HepG2 (cell line): ENCODE results near the gene PIM3. TPM values are rescaled to one million over a fixed set of nuclear protein-coding genes. Genes with fewer than 3 reads are reported as not detected.

Source experiments
- GPN1 ChIP-seq: sonication (generic); formaldehyde crosslinking; IDR thresholded peaks from 2 replicates; pipeline ENCODE4 v1.5.1; 2020; ENCODE audit warnings: missing genetic modification reagents, borderline replicate concordance
- HNRNPUL1 ChIP-seq: fragments of 200-400 bp; formaldehyde crosslinking; IDR thresholded peaks from 2 replicates; pipeline ENCODE4 v1.6.1; 2017; ENCODE audit warnings: low read depth, mild to moderate bottlenecking, low read length, moderate library complexity
- KAT8 ChIP-seq: IDR thresholded peaks from 2 replicates; pipeline ENCODE4 v1.6.1; 2016; ENCODE audit warnings: missing genetic modification reagents, missing compliant biosample characterization
- NR1H2 ChIP-seq: sonication (generic); formaldehyde crosslinking; IDR thresholded peaks from 2 replicates; pipeline ENCODE4 v1.8.1; 2022; ENCODE audit warnings: low read depth, missing genetic modification reagents, borderline replicate concordance
- SMARCC2 ChIP-seq: fragments of 450-650 bp; IDR thresholded peaks from 2 replicates; pipeline ENCODE4 v1.6.1; 2017; ENCODE audit warnings: antibody characterized with exemption, mild to moderate bottlenecking
- SOX5 ChIP-seq: IDR thresholded peaks from 2 replicates; pipeline ENCODE4 v1.6.1; 2016; ENCODE audit warnings: borderline replicate concordance
- TOPORS ChIP-seq: sonication (generic); formaldehyde crosslinking; IDR thresholded peaks from 2 replicates; pipeline ENCODE4 v1.8.0; 2023; ENCODE audit warnings: mild to moderate bottlenecking, missing genetic modification reagents
- WIZ ChIP-seq: sonication (generic); formaldehyde crosslinking; IDR thresholded peaks from 2 replicates; pipeline ENCODE4 v1.5.1; 2020; ENCODE audit warnings: mild to moderate bottlenecking, missing genetic modification reagents
- ZNF234 ChIP-seq: sonication (generic); formaldehyde crosslinking; conservative IDR thresholded peaks from 2 replicates; pipeline ENCODE4 v1.5.1; 2020; ENCODE audit warnings: mild to moderate bottlenecking, missing genetic modification reagents
- ZNF326 ChIP-seq: sonication (generic); formaldehyde crosslinking; IDR thresholded peaks from 2 replicates; pipeline ENCODE4 v1.4.0; 2020; ENCODE audit warnings: missing genetic modification reagents, borderline replicate concordance
- ZNF382 ChIP-seq: sonication (generic); formaldehyde crosslinking; IDR thresholded peaks from 2 replicates; pipeline ENCODE4 v1.5.0; 2020; ENCODE audit warnings: missing genetic modification reagents, mild to moderate bottlenecking, borderline replicate concordance
- ZNF598 ChIP-seq: sonication (generic); formaldehyde crosslinking; IDR thresholded peaks from 2 replicates; pipeline ENCODE4 v1.5.1; 2020; ENCODE audit warnings: mild to moderate bottlenecking, missing genetic modification reagents, borderline replicate concordance
- ZNF644 ChIP-seq: IDR thresholded peaks from 2 replicates; pipeline ENCODE4 v1.6.1; 2016; ENCODE audit warnings: low read depth
- ZNF724P ChIP-seq: sonication (generic); formaldehyde crosslinking; IDR thresholded peaks from 2 replicates; pipeline ENCODE4 v1.8.0; 2022; ENCODE audit warnings: missing genetic modification reagents, borderline replicate concordance
- ZNF768 ChIP-seq: sonication (generic); formaldehyde crosslinking; IDR thresholded peaks from 2 replicates; pipeline ENCODE4 v1.4.0; 2020; ENCODE audit warnings: missing genetic modification reagents
- polyA plus RNA-seq, 8 experiments: library from polyadenylated mRNA; depleted of rRNA in 3 of 8; stranded (reverse) in 7 of 8; unstranded in 1 of 8; fragments of >200 nt; fragmentation: Illumina TruSeq in 4 of 8; extraction: Trizol in 4 of 8; gene quantifications; 2 replicates each; pipeline versions ENCODE4 v1.2.1 to v1.2.3, GENCODE V29; 2011 to 2016; ENCODE audit warnings: low read depth in 4 of 8, missing spikeins in 1 of 8, mixed read lengths in 1 of 8; ENCODE audit not compliant: insufficient read depth in 1 of 8
- total RNA-seq, 5 experiments: library from RNA; depleted of rRNA; stranded (reverse); fragments of >200 nt; fragmentation: Illumina TruSeq; extraction: Trizol; gene quantifications; 2 replicates each; pipeline ENCODE4 v1.2.3, GENCODE V29; 2016; ENCODE audit warnings: low read depth in 1 of 5
- TF ChIP-seq, protein P1 (sequence below): IDR thresholded peaks from 2 replicates; pipeline ENCODE4 v1.4.0; 2020; ENCODE audit warnings: mild to moderate bottlenecking, missing genetic modification reagents
- TF ChIP-seq, protein P2 (sequence below): sonication (generic); formaldehyde crosslinking; IDR thresholded peaks from 2 replicates; pipeline ENCODE4 v1.5.0; 2020; ENCODE audit warnings: missing genetic modification reagents
- TF ChIP-seq, protein P3 (sequence below): sonication (generic); formaldehyde crosslinking; IDR thresholded peaks from 2 replicates; pipeline ENCODE4 v1.5.1; 2020; ENCODE audit warnings: missing genetic modification reagents, mild to moderate bottlenecking, borderline replicate concordance
- TF ChIP-seq, protein P4 (sequence below): sonication (generic); formaldehyde crosslinking; IDR thresholded peaks from 2 replicates; pipeline ENCODE4 v1.4.0; 2020; ENCODE audit warnings: missing genetic modification reagents, mild to moderate bottlenecking, borderline replicate concordance
- TF ChIP-seq, protein P5 (sequence below): sonication (generic); formaldehyde crosslinking; IDR thresholded peaks from 2 replicates; pipeline ENCODE4 v1.4.0; 2020; ENCODE audit warnings: missing genetic modification reagents

Gene PIM3
- total and polyA plus RNA-seq, 2 of the 13 experiments (the other 11 are each of a cell fraction or from before 2014, with no cell fraction given) = 21.6 to 31.2 TPM

DNA sequence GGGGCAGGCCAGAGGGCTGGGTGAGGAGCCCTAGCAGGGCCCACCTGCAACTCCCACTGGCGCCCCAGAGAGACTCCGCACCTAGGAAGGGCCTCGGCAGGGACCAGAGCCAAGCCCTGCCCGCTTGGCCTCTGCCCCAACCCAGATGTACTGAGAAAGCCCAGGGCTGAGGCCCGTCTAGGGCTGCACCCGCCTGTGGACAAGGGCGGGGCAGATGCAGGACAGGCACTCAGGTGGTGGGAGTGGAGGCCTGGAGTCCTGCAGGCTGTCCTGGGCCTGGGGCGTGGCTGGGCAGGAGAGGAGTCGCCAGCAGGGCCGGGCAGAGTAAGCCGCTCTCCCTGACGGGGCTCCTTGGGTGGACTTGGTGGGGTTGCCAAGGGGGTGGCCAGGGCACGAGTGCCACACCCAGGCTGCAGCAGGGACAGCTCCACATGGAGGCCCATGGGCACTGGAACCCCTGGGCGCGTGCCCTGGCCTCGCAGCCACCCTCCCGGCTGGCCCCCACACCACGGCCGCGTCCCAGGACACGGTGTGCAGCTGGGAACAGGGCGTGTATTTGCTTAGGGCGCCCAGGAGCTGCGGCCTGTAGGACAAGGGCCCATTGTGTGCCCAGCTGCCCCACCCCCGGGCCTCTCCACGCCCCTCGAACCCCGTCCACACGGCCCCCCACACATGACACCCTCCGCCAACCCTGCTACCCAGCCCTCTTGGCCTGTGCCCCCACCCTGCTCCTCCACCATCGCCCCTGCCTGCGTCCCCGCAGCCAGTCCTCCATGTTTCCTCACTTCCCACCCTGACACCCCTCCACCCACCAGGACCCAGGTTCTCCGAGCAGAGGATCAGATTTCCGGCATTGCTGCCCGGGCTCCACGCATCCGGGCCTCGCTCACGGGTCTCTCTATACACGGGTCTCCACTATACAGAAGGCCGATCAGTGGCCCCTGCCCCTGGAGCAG is 11.3 kb upstream of the PIM3 start (continued):
- TF ChIP-seq, protein P1, sequence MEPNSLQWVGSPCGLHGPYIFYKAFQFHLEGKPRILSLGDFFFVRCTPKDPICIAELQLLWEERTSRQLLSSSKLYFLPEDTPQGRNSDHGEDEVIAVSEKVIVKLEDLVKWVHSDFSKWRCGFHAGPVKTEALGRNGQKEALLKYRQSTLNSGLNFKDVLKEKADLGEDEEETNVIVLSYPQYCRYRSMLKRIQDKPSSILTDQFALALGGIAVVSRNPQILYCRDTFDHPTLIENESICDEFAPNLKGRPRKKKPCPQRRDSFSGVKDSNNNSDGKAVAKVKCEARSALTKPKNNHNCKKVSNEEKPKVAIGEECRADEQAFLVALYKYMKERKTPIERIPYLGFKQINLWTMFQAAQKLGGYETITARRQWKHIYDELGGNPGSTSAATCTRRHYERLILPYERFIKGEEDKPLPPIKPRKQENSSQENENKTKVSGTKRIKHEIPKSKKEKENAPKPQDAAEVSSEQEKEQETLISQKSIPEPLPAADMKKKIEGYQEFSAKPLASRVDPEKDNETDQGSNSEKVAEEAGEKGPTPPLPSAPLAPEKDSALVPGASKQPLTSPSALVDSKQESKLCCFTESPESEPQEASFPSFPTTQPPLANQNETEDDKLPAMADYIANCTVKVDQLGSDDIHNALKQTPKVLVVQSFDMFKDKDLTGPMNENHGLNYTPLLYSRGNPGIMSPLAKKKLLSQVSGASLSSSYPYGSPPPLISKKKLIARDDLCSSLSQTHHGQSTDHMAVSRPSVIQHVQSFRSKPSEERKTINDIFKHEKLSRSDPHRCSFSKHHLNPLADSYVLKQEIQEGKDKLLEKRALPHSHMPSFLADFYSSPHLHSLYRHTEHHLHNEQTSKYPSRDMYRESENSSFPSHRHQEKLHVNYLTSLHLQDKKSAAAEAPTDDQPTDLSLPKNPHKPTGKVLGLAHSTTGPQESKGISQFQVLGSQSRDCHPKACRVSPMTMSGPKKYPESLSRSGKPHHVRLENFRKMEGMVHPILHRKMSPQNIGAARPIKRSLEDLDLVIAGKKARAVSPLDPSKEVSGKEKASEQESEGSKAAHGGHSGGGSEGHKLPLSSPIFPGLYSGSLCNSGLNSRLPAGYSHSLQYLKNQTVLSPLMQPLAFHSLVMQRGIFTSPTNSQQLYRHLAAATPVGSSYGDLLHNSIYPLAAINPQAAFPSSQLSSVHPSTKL (CRISPR knock-in tag) = peak; percentile 62
- TF ChIP-seq, protein P2, sequence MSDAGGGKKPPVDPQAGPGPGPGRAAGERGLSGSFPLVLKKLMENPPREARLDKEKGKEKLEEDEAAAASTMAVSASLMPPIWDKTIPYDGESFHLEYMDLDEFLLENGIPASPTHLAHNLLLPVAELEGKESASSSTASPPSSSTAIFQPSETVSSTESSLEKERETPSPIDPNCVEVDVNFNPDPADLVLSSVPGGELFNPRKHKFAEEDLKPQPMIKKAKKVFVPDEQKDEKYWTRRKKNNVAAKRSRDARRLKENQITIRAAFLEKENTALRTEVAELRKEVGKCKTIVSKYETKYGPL (CRISPR knock-in tag) = no peak
- TF ChIP-seq TOPORS (CRISPR knock-in tag) = 0 out of 2 replicates have a peak, but pooled peaks have one; percentile 17
- no peak for TF ChIP-seq ZNF598 (CRISPR knock-in tag)
- TF ChIP-seq ZNF724P (CRISPR knock-in tag) = no peak
- peak; percentile 47; the same call in 1 of the 2 replicates for TF ChIP-seq NR1H2 (CRISPR knock-in tag)
- no peak for TF ChIP-seq SMARCC2
- TF ChIP-seq HNRNPUL1 = no peak
- TF ChIP-seq, protein P3, sequence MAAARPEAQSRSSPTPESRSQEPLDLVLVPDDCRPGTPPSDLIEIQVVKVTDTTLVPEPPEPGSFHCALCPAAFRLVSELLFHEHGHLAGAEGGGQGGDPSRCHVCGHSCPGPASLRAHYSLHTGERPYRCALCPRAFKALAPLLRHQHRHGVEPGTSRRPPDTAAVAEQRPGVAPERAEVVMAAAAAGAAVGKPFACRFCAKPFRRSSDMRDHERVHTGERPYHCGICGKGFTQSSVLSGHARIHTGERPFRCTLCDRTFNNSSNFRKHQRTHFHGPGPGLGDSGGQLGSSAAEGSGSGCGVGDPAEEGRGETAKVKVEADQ (CRISPR knock-in tag) = no peak
- 0 out of 2 replicates have a peak, but pooled peaks have one; percentile 12 for TF ChIP-seq ZNF326 (CRISPR knock-in tag)
- peak; percentile 39 for TF ChIP-seq KAT8 (CRISPR knock-in tag)
- TF ChIP-seq WIZ (CRISPR knock-in tag) = no peak
- peak; percentile 58; the same call in 1 of the 2 replicates for TF ChIP-seq ZNF768
- no peak for TF ChIP-seq ZNF382 (CRISPR knock-in tag)
- TF ChIP-seq GPN1 (CRISPR knock-in tag) = no peak; the same call in 1 of the 2 replicates
- TF ChIP-seq SOX5 (CRISPR knock-in tag) = peak; percentile 70; the same call in 1 of the 2 replicates
- TF ChIP-seq ZNF234 (CRISPR knock-in tag) = no peak
- TF ChIP-seq, protein P4, sequence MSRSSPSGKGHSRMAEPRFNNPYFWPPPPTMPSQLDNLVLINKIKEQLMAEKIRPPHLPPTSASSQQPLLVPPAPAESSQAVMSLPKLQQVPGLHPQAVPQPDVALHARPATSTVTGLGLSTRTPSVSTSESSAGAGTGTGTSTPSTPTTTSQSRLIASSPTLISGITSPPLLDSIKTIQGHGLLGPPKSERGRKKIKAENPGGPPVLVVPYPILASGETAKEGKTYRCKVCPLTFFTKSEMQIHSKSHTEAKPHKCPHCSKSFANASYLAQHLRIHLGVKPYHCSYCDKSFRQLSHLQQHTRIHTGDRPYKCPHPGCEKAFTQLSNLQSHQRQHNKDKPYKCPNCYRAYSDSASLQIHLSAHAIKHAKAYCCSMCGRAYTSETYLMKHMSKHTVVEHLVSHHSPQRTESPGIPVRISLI = no peak
- 0 out of 2 replicates have a peak, but pooled peaks have one; percentile 16 for TF ChIP-seq ZNF644
- TF ChIP-seq, protein P5, sequence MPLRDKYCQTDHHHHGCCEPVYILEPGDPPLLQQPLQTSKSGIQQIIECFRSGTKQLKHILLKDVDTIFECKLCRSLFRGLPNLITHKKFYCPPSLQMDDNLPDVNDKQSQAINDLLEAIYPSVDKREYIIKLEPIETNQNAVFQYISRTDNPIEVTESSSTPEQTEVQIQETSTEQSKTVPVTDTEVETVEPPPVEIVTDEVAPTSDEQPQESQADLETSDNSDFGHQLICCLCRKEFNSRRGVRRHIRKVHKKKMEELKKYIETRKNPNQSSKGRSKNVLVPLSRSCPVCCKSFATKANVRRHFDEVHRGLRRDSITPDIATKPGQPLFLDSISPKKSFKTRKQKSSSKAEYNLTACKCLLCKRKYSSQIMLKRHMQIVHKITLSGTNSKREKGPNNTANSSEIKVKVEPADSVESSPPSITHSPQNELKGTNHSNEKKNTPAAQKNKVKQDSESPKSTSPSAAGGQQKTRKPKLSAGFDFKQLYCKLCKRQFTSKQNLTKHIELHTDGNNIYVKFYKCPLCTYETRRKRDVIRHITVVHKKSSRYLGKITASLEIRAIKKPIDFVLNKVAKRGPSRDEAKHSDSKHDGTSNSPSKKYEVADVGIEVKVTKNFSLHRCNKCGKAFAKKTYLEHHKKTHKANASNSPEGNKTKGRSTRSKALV (CRISPR knock-in tag) = peak; percentile 72; the same call in 1 of the 2 replicates
